Liver (tissue), 9 donors: ENCODE measurements around the gene HEXB. TPM values are rescaled to one million over a fixed set of nuclear protein-coding genes. Genes with fewer than 3 reads are reported as not detected.

ENCODE experiments used
- DNase-seq: peaks from one replicate; pipeline ENCODE4 v3.0.0-alpha.2; 2017; ENCODE audit warnings: low spot score
- H3K27ac ChIP-seq, 2 donors: one replicate each; pipeline ENCODE4 v1.7.0; 2013; ENCODE audit warnings: inconsistent platforms in 2 of 2, low read length in 2 of 2, control low read depth in 1 of 2, low read depth in 1 of 2, mild to moderate bottlenecking in 1 of 2
- H3K27me3 ChIP-seq, 4 donors: one replicate each; pipeline versions ENCODE4 v1.6.1 to v1.7.0; 2013; ENCODE audit warnings: low read length in 3 of 4, inconsistent platforms in 1 of 4, mild to moderate bottlenecking in 1 of 4, moderate library complexity in 1 of 4; ENCODE audit not compliant: control insufficient read depth in 4 of 4, insufficient read depth in 4 of 4
- H3K36me3 ChIP-seq, 4 donors: one replicate each; pipeline versions ENCODE4 v1.6.1 to v1.7.0; 2013; ENCODE audit warnings: low read length in 3 of 4, mild to moderate bottlenecking in 3 of 4, low read depth in 1 of 4, moderate library complexity in 1 of 4; ENCODE audit not compliant: control insufficient read depth in 4 of 4, insufficient read depth in 3 of 4
- H3K4me1 ChIP-seq, 4 donors: one replicate each; pipeline versions ENCODE4 v1.6.1 to v1.7.0; 2013; ENCODE audit warnings: low read length in 3 of 4, mild to moderate bottlenecking in 3 of 4, moderate library complexity in 1 of 4; ENCODE audit not compliant: control insufficient read depth in 4 of 4, insufficient read depth in 4 of 4
- H3K4me3 ChIP-seq, 3 donors: one replicate each; pipeline versions ENCODE4 v1.6.1 to v1.7.0; 2013; ENCODE audit warnings: low read length in 3 of 3, control low read depth in 1 of 3, low read depth in 1 of 3, mild to moderate bottlenecking in 1 of 3
- H3K9ac ChIP-seq, 2 donors: one replicate each; pipeline ENCODE4 v1.7.0; 2013; ENCODE audit warnings: low read length in 2 of 2, mild to moderate bottlenecking in 2 of 2, moderate library complexity in 2 of 2, control low read depth in 1 of 2, low read depth in 1 of 2
- H3K9me3 ChIP-seq, 4 donors: one replicate each; pipeline versions ENCODE4 v1.6.1 to v1.7.0; 2013; ENCODE audit warnings: low read length in 3 of 4; ENCODE audit not compliant: control insufficient read depth in 4 of 4
- CTCF ChIP-seq: fragments of 150-350 bp; IDR thresholded peaks from 2 replicates; pipeline ENCODE4 v1.5.1; 2017; ENCODE audit warnings: improper control_type of control experiment, low read depth, low read length; ENCODE audit not compliant: missing input control
- EGR1 ChIP-seq, 2 donors: IDR thresholded peaks; 2 replicates each; pipeline ENCODE4 v1.6.1; 2016 to 2018; ENCODE audit warnings: antibody characterized with exemption in 2 of 2, low read depth in 2 of 2
- FOXA1 ChIP-seq: IDR thresholded peaks from 2 replicates; pipeline ENCODE4 v1.6.1; 2016; ENCODE audit warnings: antibody characterized with exemption
- FOXA2 ChIP-seq: IDR thresholded peaks from 2 replicates; pipeline ENCODE4 v1.6.1; 2016; ENCODE audit warnings: antibody characterized with exemption
- GABPA ChIP-seq, 2 donors: IDR thresholded peaks in 1 of 2; conservative IDR thresholded peaks in 1 of 2; 2 replicates each; pipeline ENCODE4 v1.6.1; 2016; ENCODE audit warnings: antibody characterized with exemption in 2 of 2, mild to moderate bottlenecking in 1 of 2, moderate library complexity in 1 of 2
- HNF4A ChIP-seq, 2 donors: conservative IDR thresholded peaks; 2 replicates each; pipeline ENCODE4 v1.6.1; 2016; ENCODE audit warnings: antibody characterized with exemption in 2 of 2, mild to moderate bottlenecking in 2 of 2
- HNF4G ChIP-seq: IDR thresholded peaks from 2 replicates; pipeline ENCODE4 v1.6.1; 2016; ENCODE audit warnings: antibody characterized with exemption
- JUND ChIP-seq, 2 donors: IDR thresholded peaks; 2 replicates each; pipeline ENCODE4 v1.6.1; 2016; ENCODE audit warnings: antibody characterized with exemption in 2 of 2
- MAX ChIP-seq: IDR thresholded peaks from 2 replicates; pipeline ENCODE4 v1.6.1; 2016; ENCODE audit warnings: antibody characterized with exemption
- NR2F2 ChIP-seq: IDR thresholded peaks from 2 replicates; pipeline ENCODE4 v1.6.1; 2016; ENCODE audit warnings: antibody characterized with exemption
- RAD21 ChIP-seq, 2 donors: IDR thresholded peaks; 2 replicates each; pipeline ENCODE4 v1.6.1; 2016; ENCODE audit warnings: antibody characterized with exemption in 2 of 2, mild to moderate bottlenecking in 2 of 2
- RXRA ChIP-seq, 2 donors: IDR thresholded peaks; 2 replicates each; pipeline ENCODE4 v1.6.1; 2017 to 2018; ENCODE audit warnings: antibody characterized with exemption in 2 of 2, mild to moderate bottlenecking in 1 of 2
- SP1 ChIP-seq: IDR thresholded peaks from 2 replicates; pipeline ENCODE4 v1.6.1; 2018; ENCODE audit warnings: antibody characterized with exemption, mild to moderate bottlenecking
- TAF1 ChIP-seq: conservative IDR thresholded peaks from 2 replicates; pipeline ENCODE4 v1.6.1; 2016; ENCODE audit warnings: antibody characterized with exemption, mild to moderate bottlenecking
- YY1 ChIP-seq: IDR thresholded peaks from 2 replicates; pipeline ENCODE4 v1.6.1; 2016; ENCODE audit warnings: antibody characterized with exemption, mild to moderate bottlenecking
- ZBTB33 ChIP-seq: IDR thresholded peaks from 2 replicates; pipeline ENCODE4 v1.6.1; 2016; ENCODE audit warnings: antibody characterized with exemption
- WGBS: extraction: QIAGEN DNeasy Blood & Tissue Kit; methylation state at CpG from one replicate; pipeline ENCODE4 v1.1.7; 2013; 5-methylcytosine and 5-hydroxymethylcytosine counted together
- polyA plus RNA-seq, 2 donors: library from polyadenylated mRNA; stranded (reverse) in 1 of 2; unstranded in 1 of 2; fragments of 200-250 nt in 1 of 2; fragments of >200 nt in 1 of 2; fragmentation: Nextera tagmentation in 1 of 2; extraction: Ambion mirVana in 1 of 2; gene quantifications; one replicate each; pipeline versions ENCODE4 v1.2.1 to v1.2.3, GENCODE V29; 2013 to 2015
- total RNA-seq, 2 donors: library from RNA; depleted of rRNA; stranded (reverse); fragments of >200 nt; gene quantifications; one replicate each; pipeline ENCODE4 v1.2.3, GENCODE V29; 2014
- TF ChIP-seq, protein P1 (sequence below): IDR thresholded peaks from 2 replicates; pipeline ENCODE4 v1.6.1; 2016; ENCODE audit warnings: antibody characterized with exemption, mild to moderate bottlenecking
- TF ChIP-seq, protein P2 (sequence below): IDR thresholded peaks from 2 replicates; pipeline ENCODE4 v1.6.1; 2016; ENCODE audit warnings: antibody characterized with exemption
- donor health status: healthy.
- donor health status: healthy.
- donor health status: healthy.
- donor health status: healthy.
- donor health status: healthy.

The HEXB gene
- total and polyA plus RNA-seq, 4 donors: 67.7 to 84.5 (median 76.2) TPM

DNA sequence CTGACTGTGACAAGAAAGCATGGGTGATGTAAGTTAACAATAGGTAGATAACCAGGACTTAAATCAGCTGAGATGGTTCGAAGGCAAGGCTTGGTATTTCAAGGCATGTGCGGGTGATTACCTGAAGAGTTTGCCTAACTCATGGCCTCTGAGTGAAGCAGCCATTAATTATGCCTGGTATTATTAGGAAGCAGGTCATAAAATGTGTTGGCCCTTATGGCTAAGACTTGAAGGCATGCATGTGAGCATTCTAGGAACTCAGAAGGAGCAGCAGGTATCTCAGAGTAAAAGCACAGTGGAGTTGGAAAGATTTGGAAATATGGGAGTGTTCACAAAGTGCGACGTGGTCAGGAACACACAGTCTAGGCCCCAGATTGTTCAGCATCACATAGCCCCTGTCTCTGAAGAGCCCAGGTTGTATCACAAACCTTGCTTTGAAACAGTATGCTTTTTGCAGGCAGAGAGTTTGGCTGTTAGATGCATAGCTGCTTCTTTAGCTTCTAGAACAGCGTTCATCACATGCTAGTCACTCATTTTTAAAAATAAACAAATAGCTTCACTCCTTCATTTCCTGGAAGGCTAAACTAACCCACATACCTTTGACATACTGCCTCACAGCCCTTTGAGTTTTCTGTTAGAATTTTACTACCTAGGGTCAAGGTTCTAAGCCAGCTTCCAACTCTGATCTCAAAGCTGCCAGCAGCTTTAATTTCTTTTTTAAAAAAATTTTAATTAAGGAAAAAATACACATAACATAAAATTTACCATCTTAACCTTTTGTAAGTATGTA is 2.1 kb downstream of the HEXB start:
- no peaks in the 10 kb centered on the region for H3K9me3 ChIP-seq
- TF ChIP-seq GABPA (IDR thresholded peaks at IDR 0.05 in 1 of 2, conservative IDR thresholded peaks at IDR 0.05 in 1 of 2): no peak
- TF ChIP-seq MAX: peak; percentile 35
- TF ChIP-seq CTCF: no peak
- TF ChIP-seq TAF1: no peak
- TF ChIP-seq, protein P1, sequence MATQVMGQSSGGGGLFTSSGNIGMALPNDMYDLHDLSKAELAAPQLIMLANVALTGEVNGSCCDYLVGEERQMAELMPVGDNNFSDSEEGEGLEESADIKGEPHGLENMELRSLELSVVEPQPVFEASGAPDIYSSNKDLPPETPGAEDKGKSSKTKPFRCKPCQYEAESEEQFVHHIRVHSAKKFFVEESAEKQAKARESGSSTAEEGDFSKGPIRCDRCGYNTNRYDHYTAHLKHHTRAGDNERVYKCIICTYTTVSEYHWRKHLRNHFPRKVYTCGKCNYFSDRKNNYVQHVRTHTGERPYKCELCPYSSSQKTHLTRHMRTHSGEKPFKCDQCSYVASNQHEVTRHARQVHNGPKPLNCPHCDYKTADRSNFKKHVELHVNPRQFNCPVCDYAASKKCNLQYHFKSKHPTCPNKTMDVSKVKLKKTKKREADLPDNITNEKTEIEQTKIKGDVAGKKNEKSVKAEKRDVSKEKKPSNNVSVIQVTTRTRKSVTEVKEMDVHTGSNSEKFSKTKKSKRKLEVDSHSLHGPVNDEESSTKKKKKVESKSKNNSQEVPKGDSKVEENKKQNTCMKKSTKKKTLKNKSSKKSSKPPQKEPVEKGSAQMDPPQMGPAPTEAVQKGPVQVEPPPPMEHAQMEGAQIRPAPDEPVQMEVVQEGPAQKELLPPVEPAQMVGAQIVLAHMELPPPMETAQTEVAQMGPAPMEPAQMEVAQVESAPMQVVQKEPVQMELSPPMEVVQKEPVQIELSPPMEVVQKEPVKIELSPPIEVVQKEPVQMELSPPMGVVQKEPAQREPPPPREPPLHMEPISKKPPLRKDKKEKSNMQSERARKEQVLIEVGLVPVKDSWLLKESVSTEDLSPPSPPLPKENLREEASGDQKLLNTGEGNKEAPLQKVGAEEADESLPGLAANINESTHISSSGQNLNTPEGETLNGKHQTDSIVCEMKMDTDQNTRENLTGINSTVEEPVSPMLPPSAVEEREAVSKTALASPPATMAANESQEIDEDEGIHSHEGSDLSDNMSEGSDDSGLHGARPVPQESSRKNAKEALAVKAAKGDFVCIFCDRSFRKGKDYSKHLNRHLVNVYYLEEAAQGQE: peak; percentile 17
- TF ChIP-seq RAD21 (IDR thresholded peaks at IDR 0.05): no peak
- TF ChIP-seq RXRA (IDR thresholded peaks at IDR 0.05): peak; percentile 42 to 54
- TF ChIP-seq ZBTB33: no peak
- TF ChIP-seq NR2F2: no peak
- no peak for TF ChIP-seq EGR1 (IDR thresholded peaks at IDR 0.05; ENCODE audit: low read depth in 2 of 2)
- TF ChIP-seq FOXA2: no peak
- TF ChIP-seq YY1: peak; percentile 3
- TF ChIP-seq, protein P2, sequence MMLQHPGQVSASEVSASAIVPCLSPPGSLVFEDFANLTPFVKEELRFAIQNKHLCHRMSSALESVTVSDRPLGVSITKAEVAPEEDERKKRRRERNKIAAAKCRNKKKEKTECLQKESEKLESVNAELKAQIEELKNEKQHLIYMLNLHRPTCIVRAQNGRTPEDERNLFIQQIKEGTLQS: no peak
- TF ChIP-seq JUND (IDR thresholded peaks at IDR 0.05): peak in 1 of 2 donors; percentile 9
- peak; percentile 74 to 90 for TF ChIP-seq HNF4A (conservative IDR thresholded peaks at IDR 0.05)
- no peak for TF ChIP-seq HNF4G
- TF ChIP-seq SP1: no peak
- TF ChIP-seq FOXA1: no peak
- WGBS: 76% methylated on average over 5 of the region's 5 CpGs
- peaks cover 0 to 18% (median 9%) of the 10 kb centered on the region in 4 donors for H3K4me1 ChIP-seq
- H3K27ac ChIP-seq: no peak overlapping the region
- no peak for DNase-seq
- H3K9ac ChIP-seq: no peak overlapping the region
- H3K36me3 ChIP-seq: peaks cover 0 to 18% (median 9%) of the 10 kb centered on the region in 4 donors
- H3K4me3 ChIP-seq: no peak overlapping the region
- H3K27me3 ChIP-seq: no peaks in the 10 kb centered on the region
